DMS 273 (cell line): ENCODE measurements around the gene TBCD.

Experiments used
- DNase-seq: peaks from one replicate; lab custom pipeline; 2025; ENCODE audit not compliant: unreplicated experiment; lab: John Stamatoyannopoulos, UW

TBCD gene

DNA sequence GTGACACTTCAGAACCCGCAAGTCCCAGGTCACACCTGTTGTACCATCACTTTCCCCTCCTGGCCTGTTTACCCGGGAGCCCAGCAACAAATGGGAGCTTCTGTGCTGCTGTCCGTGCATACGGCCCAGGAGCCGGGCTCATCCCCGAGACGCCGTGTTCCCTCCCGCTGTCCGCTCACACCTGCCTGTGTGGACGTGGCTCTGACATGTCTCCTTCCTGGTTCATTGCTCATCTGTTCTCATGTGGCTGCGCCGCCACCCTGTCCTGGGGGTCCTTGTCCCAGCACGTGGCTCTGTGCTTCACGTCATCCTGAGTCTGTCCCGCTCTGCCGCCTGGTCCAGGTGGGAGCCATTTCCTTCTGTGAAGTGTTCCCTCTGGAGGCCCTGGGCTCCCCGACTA is 37.9 kb downstream of the TBCD start:
- DNase-seq: no peak

DNA sequence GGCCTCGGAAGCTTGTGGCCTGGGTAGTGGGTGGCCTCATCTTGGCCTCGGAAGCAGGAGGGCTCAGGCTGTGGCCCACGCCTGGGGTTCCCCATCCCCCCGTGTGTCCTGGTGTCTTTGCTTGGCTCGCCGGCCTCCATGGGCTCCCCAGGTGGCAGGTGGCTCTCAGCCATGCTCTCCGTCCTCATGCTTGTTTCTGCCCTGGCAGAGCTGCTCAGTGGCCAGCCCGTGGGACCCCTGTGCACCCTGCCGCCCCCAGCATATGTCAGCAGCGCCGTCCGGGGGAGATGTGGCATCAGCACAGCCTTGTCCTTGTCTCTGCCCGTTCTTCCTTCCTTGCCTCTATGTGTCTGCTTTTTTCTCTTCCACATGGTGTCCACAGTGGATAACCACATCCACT is 38.5 kb downstream of the TBCD start:
- DNase-seq: no peak

- DNase-seq: no peak
These were observed 39.7 kb downstream of the TBCD start for GRCh38 chr17:82791532-82791931.

DNA sequence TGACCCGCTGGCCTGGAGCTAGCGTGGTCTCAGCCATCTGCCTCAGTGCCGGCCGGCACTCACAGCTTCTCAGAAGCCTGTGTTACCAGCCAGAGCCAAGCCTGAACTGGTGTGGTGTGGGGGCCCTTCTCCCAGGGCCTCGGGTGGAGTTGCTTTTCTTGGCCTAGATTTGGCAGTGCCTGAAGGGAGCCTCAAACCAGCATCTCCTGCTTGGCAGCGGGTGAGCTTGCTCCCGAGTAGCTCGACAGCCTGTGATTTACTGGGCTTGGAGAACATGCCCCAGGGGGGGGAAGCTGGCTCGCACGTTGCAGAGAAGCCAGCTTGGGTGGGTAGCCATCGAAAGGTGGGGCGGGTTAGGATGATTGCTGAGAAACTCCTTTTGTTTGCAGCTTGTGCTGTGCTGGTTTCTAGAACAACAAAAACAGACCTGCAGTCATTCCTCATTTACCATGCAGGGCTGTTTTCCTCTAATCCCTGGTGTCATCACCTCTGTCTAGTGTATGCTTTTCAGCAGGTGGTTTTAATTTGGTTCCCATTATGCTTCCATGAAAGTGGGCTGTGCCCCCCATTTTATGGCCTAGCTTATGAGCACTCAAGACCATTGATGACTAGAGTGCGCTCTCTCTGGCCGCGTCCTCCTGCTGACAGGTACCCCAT is 42.2 kb downstream of the TBCD start:
- no peak for DNase-seq

- DNase-seq: no peak
These were observed 43.1 kb downstream of the TBCD start for GRCh38 chr17:82794781-82795482.

DNA sequence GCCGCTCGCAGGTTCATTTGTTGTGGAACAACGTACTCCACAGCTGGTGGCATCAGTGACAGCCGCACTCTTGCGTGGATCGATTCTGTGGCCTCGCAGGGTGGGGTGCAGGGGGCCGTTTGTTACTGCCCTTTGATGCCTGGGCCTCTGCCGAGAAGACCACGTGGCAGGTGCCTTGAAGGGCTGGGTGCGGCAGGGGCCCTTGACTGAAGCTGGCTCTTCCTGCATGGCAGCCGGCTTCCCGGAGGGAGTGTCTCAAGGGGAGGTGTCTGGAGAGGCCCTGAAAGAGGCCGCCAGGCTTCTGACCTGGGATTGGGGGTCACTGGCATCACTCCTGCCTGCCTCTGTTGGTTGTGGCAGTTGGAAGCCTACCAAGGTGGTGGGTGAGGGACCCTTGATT is 43.8 kb downstream of the TBCD start:
- no peak for DNase-seq

- DNase-seq: no peak
These were observed 45.2 kb downstream of the TBCD start for GRCh38 chr17:82797061-82797460.

DNA sequence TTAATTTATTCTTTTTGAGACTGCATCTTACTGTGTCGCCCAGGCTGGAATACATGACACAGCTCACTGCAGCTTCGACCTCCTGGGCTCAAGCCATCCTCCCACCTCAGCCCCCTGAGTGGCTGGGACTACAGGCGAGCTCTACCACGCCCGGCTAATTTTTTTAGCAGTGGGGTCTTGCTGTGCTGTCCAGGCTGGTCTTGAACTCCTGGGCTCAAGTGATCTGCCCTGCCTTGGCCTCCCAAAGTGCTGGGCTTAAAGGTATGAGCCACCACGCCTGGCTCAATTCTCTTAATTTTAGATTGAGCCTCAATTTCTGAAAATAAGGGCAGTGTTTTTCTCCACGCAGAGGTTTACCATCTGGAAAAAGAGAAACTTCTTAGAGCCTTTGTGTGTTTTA is 46.9 kb downstream of the TBCD start:
- DNase-seq: no peak

DNA sequence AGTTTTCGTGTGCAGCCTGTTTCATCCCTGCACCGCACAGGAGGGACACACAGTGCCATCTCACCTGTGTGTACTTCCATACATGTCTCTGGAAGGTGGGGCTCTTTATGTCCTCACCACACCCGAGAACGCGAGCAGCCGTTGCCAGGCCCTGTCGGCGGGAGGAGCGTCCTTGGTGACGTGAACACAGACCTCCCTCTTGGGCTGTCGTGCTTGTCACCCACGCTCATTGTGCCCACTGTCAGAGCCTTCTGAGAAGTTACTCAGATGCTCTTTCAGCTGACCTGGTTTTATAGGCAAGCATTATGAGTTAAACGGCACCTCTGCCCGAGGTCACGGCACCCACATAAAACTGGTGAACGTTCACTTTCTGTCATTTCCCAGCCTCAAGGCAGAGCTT is 47.7 kb downstream of the TBCD start:
- DNase-seq: no peak

GRCh38 chr17:82800885-82801284 is 49.0 kb downstream of the TBCD start:
- no peak for DNase-seq

DNA sequence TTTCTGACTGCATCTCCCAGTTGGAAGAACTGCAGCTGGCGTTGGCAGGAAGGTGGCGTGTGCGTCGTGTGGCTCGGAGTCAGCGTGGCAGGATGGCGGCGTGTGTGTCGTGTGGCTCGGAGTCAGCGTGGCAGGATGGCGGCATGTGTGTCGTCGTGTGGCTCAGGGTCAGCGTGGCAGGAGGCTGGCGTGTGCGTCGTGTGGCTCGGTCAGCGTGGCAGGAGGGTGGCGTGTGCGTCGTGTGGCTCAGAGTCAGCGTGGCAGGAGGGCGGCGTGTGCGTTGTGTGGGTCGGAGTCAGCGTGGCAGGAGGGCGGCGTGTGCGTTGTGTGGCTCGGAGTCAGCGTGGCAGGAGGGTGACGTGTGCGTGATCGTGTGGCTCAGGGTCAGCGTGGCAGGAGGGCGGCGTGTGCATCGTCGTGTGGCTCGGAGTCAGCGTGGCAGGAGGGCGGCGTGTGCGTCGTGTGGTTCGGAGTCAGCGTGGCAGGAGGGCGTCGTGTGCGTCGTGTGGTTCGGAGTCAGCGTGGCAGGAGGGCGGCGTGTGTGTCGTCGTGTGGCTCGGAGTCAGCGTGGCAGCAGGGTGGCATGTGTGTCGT is 49.6 kb downstream of the TBCD start:
- no peak for DNase-seq

DNA sequence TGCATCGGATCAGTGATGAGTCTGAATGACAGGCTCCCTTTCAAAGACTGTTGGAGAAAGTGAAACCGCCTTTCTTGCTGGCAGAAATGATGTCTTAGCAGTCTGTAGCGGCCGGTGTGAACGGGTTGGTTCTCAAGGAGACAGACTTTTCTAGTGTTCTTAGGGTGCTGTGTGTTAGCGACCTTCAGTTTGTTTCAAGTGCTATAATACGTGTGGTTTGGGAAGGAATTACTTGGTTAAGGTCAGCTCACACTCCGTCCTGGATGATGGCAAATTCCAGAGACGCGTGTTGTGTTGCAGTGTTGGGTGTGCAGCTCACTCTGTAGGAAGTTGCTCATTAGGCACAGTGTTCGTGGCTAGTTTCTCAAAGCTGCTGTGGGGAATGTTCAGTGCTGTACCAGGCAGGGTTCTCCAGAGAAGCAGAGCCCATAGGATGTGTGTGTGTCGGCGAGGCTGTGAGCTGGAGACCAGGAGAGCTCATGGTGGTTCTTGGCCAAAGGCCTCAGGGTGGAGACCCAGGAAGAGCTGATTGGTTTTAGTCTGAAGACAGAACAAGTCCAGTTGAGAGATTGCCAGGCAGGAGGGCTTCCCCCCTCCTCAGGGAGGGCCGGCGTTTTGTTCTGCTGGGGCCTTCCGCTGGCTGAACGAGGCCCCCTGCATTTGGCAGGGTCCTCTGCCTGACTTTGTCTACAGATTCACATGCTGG is 50.4 kb downstream of the TBCD start:
- no peak for DNase-seq

DNA sequence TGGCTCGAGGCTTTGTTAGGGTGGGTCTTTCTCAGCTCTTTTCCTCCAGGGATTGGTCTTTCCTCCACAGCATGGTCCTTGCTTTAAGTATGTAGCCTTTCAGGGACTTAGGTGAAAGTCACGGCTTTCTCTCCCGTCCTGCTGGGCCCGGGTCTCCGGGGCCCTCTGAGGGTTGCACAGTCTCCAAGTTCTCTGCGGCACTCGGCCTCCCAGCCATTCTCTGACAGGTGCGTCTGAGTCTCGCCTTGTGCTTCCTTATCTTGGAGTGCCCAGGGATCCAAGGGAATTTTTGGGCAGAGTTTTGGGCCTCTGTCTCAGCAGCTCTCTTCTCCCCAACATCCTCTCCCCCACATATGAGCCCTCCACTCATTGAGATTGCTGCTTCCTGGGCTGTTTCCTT is 51.3 kb downstream of the TBCD start:
- DNase-seq: no peak

DNA sequence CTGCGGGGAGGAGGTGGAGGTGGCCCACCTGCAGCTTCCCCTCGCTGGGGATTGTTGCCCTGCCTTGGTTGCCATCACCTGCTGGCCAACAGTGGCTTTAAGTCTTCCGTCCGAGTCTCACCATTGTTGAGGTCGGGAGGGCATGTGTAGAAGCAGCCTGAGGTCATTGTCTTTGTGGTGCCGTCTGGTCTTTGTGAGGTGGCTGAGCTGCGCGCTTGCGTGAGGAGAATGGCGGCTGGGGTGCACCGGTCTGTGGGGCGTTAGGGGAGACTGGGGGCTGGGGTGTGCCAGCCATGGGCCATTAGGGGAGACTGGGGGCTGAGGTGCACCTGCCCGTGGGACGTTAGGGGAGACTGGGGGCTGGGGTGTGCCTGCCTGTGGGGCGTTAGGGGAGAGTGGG is 51.7 kb downstream of the TBCD start:
- DNase-seq: no peak

DNA sequence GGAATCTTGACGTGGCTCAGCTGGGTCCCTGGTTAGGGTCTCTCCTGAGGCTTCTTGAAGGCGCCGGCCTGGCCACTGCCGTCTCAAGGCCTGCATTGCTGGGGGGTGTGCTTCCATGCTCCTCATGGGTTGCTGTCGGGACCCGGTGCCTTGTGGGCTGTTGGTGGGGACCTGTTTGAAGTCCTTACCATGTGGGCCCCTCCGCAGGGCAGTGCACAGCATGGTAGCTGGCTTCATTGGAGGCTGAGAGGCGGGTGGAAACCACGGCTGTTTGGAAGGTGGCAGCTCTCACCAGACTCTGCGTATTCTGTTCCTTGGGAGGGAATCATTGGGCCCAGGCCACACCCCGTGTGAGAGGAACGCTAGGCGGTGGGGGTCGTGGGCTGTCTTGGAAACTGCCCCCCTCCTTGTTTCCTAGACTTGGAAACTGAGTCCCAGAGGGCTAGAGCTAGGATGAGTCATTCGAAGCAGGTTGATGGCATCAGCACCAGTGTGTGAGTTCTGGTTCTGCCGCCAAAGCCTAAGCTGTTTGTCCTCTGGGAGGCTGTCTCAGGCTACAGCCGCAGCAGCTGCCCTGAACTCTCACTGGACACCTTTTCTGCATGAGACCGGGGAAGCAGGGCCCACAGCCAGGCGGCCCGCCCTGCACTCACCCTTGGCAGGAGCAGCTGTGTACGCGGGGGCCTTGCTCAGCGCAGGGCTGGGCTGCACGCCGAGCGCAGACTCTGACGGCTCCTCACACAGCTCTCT is 52.8 kb downstream of the TBCD start:
- DNase-seq: no peak

DNA sequence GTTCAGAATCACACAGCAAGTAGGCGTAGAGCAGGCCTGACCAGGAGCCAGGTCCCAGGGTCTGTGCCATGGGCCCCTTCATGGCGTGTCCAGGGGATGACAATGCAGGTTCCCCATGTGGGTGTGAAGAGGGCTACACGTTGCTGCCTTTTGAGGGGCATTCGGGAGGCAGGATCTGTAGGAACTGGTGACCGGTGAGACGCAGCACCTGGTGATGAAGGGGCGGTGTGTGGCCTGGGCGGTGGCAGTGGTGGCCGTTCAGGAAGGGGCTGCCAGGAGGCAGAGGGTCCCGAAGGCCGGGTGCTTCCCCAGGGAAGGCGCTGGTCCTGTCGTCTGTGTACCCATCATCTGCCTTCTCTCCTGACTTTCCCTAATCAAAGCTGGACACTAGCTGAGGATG is 53.4 kb downstream of the TBCD start:
- DNase-seq: no peak

DNA sequence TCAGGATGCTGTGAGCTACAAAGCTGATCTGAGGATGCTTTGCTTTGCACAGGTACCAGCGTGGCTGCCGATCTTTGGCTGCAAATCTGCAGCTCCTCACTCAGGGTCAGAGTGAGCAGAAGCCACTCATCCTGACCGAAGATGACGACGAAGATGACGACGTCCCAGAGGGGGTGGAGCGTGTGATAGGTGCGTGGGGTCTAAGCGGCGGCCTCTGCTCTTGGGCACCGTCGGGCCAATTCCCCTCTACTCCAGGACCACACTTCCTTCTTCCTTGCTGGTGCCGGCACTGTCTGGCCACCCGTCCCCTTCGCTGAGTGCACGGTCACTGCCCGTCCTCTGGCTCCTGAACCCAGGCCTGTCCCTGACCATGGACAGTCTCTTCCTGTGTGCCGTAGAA is 54.0 kb downstream of the TBCD start:
- no peak for DNase-seq

- no peak for DNase-seq
These were observed 54.8 kb downstream of the TBCD start for GRCh38 chr17:82806645-82807044.

GRCh38 chr17:82807101-82807500 is 55.2 kb downstream of the TBCD start:
- no peak for DNase-seq

- no peak for DNase-seq
These were observed 55.7 kb downstream of the TBCD start for GRCh38 chr17:82807562-82807961.

- DNase-seq: no peak
These were observed 56.1 kb downstream of the TBCD start for GRCh38 chr17:82808006-82808405.
